ENCODE results near the gene DEDD2.
"Not testable (repeated sequence)": the region's sequence is repeated elsewhere in the genome, so short reads cannot be mapped to it uniquely, and the experiment has no call there.

The DEDD2 gene, protein sequence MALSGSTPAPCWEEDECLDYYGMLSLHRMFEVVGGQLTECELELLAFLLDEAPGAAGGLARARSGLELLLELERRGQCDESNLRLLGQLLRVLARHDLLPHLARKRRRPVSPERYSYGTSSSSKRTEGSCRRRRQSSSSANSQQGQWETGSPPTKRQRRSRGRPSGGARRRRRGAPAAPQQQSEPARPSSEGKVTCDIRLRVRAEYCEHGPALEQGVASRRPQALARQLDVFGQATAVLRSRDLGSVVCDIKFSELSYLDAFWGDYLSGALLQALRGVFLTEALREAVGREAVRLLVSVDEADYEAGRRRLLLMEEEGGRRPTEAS

GRCh38 chr19:42217520-42218437 is at the start of gene DEDD2:
TSS of gene DEDD2 (minus strand) at chr19:42217677. CDS start at chr19:42217007, 670 bp downstream.
- peak; percentile 40 to 99 (median 94) for DNase-seq

DNA sequence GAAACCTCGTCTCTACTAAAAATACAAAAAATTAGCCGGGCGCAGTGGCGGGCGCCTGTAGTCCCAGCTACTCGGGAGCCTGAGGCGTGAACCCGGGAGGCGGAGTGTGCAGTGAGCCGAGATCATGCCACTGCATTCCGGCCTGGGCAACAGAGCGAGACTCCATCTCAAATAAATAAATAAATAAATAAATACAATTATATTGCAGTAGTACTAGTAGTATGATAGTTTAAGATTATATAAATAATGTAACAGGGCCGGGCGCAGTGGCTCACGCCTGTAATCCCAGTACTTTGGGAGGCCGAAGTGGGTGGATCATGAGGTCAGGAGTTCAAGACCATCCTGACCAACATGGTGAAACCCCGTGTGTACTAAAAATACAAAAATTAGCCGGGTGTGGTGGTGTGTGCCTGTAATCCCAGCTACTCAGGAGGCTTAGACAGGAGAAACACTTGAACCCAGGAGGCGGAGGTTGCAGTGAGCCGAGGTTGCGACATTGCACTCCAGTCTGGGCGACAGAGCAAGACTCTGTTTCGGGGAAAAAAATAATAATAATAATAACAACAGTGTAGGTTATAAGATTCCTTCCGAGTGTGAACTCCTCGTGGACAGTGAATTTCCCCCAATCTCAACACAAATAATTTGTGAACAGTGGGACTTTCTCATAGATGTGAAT is 49.6 kb upstream of the DEDD2 start:
- DNase-seq, result not testable (repeated sequence)

GRCh38 chr19:42266105-42266504 is 48.6 kb upstream of the DEDD2 start:
- not testable (repeated sequence) for DNase-seq

GRCh38 chr19:42261763-42262162 is 44.3 kb upstream of the DEDD2 start:
- DNase-seq, result no peak

- DNase-seq, result not testable (repeated sequence)
Observed at GRCh38 chr19:42257842-42258241, 40.4 kb upstream of the DEDD2 start.

GRCh38 chr19:42255766-42256745 is 38.6 kb upstream of the DEDD2 start:
- DNase-seq, result peak in 40 of 58 donors; percentile 18 to 80 (median 55)

- peak; percentile 31 to 96 (median 91) for DNase-seq
Observed at GRCh38 chr19:42254850-42255765, 37.6 kb upstream of the DEDD2 start, which contains the start of gene ERF. TSS of gene ERF (minus strand) at chr19:42255128. CDS start at chr19:42254999, 129 bp downstream.

DNA sequence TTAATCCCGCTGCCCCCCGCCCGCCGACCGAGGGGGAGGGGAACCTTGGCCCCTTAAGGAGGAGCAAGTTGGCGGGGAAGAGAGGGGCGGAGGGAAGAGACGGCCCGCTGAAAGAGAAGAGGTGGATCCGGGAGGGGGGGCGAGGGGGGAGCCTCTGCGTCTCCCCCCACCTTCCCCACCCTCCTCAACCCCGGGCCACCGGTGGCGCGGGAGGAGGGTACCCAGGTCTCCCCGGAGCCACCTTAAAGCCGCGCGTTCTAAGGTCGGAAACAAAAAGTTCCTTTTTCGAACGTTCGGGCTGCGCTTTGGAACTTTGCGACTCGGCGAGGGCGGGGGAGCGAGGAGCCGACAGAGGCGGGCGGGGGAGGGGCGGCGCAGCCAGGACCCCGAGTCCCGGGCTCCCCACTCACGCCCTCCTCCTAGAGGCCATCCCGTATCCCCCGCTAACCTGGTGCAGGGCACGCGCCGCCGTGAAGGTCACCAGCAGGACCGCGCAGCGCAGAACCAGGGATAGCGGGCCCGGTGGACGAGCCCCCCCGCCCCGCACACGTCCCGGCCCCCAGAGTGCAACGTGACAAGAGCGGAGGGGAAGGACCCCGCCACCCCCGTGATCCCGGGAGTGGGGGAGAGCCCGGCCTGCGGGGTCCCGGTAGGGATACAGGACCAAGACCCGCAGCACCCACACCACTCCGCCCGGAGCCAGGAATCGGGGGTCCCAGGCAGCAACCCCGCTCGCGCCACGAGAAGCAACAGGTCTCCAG is 36.8 kb upstream of the DEDD2 start:
- DNase-seq, result peak in 55 of 58 donors; percentile 23 to 88 (median 72)

DNA sequence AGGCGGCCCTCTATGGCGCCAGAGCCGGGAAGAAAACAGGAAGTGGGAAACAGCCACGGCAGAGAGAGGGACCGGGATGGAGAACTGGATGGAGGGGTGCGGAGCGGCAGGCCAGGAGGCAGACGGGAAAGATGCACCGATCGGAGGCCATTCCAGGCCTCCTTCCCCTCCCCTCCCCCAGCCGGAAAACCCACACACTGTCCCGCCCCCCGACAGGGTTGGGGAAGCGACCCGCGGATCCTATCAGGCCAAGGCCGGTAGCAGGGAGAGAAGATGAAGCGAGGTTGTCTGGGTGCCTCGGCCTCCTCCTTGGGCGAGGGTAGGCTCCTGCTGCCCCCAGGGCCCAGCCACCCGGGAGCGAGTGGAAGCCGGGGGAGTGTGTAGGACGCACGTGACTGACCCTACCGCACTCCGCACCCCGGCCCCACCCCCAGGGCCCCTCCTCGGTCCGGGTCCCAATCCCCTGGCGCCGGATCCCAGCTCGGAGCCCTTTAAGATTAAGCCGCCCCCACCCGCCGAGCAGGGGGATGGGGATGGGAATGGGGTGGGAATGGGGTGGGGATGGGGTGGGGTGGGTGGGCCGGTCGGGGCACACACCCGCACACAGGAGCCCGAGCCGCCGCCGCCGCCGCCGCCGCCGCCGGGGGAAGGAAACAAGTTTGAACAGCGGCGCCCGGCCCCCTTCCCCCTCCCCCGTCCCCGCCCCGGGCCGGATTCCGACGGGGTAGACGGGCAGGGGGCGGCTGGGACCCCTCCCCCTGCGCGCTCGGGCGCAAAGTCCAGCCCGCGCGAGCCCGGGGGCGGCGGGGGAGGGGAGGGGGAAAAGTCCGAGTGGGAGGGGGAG is 36.0 kb upstream of the DEDD2 start:
- DNase-seq, result peak in 41 of 58 donors; percentile 29 to 75 (median 54)

DNA sequence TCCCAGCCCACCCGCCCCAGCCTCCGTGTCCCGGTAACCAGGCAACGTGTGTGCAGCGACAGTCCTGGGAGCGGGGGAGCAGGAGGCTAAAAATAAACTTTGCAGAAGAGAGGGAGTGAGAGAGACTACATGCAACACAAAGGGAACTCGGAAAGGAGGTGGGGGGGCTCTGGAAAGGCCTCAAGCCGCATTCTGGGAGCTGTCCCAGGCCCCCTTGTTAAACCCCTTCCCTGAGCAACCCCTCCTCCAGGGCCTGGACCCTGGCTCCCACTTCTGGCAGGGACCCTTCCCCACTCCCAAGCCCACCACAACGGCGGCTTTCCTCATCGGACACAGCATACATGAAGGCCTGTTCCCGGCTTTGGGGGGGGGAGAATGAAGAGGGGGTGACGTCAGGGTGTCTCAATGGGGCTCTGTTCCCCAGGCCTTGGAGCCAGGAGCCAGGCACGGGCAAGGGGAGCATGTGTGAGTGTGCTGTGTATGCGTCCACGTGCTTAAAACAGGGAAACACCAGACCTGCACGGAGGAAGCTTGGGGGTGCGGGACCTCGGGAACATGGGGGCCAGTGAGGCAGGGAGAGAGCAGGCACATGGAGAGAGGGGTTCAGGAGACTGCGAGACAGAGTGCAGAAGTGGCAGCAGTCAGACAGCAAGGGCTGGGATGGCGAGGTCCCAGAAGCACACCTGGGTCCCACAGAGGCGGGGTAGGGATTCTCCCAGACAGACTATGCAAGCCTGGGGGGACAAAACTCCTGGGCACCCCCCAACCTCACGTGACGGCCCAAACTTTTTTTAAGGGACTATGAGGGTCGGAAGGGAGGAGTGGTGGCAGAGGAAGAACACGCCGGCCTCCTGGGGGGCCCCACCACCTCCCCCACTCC is 35.1 kb upstream of the DEDD2 start:
- DNase-seq, result peak; percentile 48 to 94 (median 84)

DNA sequence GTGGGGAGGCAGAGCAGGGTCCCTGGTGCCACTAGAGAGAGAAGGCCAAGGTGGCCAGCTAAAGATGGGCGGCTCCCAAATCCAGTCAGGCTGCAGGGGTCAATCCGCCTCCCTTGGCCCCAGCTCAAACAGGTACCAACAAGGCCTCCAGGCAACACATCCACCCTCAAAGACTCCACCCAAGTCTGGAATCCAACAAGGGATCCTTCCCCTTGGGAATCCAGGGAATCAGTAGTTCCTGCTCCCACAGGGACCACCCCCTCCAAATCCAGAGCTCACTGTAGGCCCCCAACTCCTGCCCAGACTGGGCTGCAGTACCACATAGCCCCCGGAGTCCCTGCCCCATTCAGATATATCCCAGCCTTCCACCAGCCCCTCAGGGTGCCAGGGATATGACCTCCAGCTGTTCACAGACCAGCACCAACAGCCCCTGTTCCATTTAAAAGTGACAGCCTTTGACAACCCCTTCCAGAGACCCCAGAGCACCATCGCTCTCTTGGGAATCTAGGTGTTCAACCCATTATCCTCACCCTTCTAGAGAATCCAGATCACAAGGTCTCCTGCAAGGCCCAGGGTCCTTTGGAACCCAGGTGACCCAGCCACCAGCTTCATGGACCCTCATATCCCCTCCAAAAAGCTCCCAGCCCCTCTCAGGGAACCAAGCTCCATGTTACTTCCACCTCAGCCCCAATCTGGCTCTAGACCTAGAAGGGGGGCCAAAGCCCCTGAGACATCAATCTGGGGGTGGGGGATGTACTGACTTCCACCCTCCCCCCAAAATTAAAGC is 34.3 kb upstream of the DEDD2 start:
- DNase-seq, result peak in 2 of 58 donors; percentile 18 to 42

- DNase-seq, result peak in 44 of 58 donors; percentile 8 to 69 (median 43)
Observed at GRCh38 chr19:42250666-42251531, 33.4 kb upstream of the DEDD2 start.

DNA sequence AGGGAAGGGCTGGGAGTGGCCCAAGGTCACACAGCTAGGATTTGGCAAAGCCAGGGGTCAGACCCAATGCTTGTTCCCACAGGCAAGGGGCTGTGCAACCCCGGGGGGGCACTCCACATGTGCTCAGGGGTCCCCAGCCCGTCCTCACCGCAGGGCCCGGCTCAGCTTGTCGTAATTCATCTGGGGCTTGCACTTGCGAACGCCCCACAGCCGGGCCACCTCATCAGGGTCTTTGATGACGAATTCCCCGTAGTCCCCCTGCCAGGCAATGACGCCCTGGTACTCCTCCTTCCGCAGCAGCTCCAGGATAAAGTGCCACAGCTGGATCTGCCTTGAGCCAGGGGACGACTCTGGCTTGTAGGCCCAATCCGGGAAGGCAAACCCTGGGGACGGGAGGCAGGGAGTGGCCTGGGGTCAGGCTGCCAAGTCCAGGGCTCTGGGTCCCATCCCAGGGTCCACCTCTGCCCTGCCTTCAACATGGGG is 32.7 kb upstream of the DEDD2 start:
- peak in 5 of 58 donors; percentile 31 to 55 (median 50) for DNase-seq

- no peak for DNase-seq
Observed at GRCh38 chr19:42249769-42250168, 32.3 kb upstream of the DEDD2 start.

Measured in anterior cingulate cortex (tissue), 58 donors.